GM18909 (cell line): ENCODE measurements around the gene APMAP.

Experiments used
- ATAC-seq: cut with Tn5 transposase; IDR thresholded peaks from one replicate; pipeline ENCODE4 v1.9.1; 2021; ENCODE audit warnings: mild to moderate bottlenecking; ENCODE audit not compliant: unreplicated experiment, poor library complexity

Gene APMAP

GRCh38 chr20:24915892-24916291 lies 76.7 kb downstream of the APMAP start:
- no peak for ATAC-seq

- ATAC-seq: no peak
These were observed 77.1 kb downstream of the APMAP start for GRCh38 chr20:24915440-24915839.

DNA sequence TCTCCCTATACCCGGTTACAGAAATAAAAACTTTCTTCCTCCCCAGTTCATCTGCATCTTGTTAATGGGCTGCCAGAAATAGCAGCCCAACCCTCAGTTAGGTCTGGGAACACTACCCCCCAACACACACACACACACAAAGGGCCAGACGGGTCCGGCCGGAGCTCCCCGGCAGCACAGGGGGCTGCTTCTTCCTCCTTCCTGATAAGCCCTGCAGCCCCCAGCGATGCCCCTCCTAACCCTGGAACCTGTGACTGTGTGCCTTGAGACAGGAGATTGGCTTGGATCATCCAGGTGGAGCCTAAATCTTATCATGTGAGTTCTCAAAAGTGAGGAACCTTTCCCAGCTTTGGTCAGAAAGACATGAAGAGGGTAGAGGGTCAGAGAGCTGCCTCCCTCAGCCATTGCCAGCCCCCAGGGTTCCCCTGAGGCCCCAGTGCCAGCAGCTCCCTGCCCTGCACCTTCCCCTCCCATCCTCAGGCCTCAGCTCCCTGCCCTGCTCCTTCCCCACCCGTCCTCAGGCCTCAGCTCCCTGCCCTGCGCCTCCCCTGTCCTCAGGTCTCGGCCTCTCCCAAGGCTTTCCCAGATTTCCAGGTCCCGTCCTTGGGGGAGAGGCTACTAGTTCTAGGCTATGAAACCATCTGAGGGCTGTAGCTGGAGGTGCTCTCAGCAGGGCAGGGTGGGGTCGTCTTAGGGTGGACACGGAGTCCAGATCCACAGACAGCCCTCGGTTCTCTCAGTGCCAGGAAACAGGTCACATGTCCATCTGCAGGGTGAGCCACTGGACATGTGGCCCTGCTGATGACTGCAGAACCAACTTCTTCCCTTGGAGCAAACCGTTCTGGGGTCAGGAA lies 77.9 kb downstream of the APMAP start:
- ATAC-seq: no peak

- no peak for ATAC-seq
These were observed 79.4 kb downstream of the APMAP start for GRCh38 chr20:24913076-24913628.
